ENCODE results near the gene SLC46A1. TPM values are rescaled to one million over a fixed set of nuclear protein-coding genes. Genes with fewer than 3 reads are reported as not detected.
A peak's percentile ranks its signal among the peaks of the same experiment; 100 is the strongest.

Gene SLC46A1
- total and polyA plus RNA-seq, 2 of the 13 experiments (the other 11 are each of a cell fraction or from before 2014, with no cell fraction given): 19.6 to 22.6 TPM

- no peak for TF ChIP-seq ZNF770 (CRISPR knock-in tag; IDR thresholded peaks at IDR 0.05)
- TF ChIP-seq ARNTL (CRISPR knock-in tag; IDR thresholded peaks at IDR 0.05): 0 out of 2 replicates have a peak, but pooled peaks have one; percentile 17
- 0 out of 2 replicates have a peak, but pooled peaks have one; percentile 10 for TF ChIP-seq HDAC2 (CRISPR knock-in tag; IDR thresholded peaks at IDR 0.05)
- TF ChIP-seq BORCS8-MEF2B (CRISPR knock-in tag; IDR thresholded peaks at IDR 0.05): peak; percentile 82
- TF ChIP-seq CREBL2 (CRISPR knock-in tag; IDR thresholded peaks at IDR 0.05; ENCODE audit: borderline replicate concordance): no peak
- TF ChIP-seq KLF12 (CRISPR knock-in tag; IDR thresholded peaks at IDR 0.05; ENCODE audit: borderline replicate concordance): no peak; the same call in 1 of the 2 replicates
- peak; percentile 56 for TF ChIP-seq SP4 (CRISPR knock-in tag; IDR thresholded peaks at IDR 0.05)
- no peak for TF ChIP-seq ZNF256 (CRISPR knock-in tag; conservative IDR thresholded peaks at IDR 0.05)
- no peak for TF ChIP-seq ZNF276 (CRISPR knock-in tag; IDR thresholded peaks at IDR 0.05; ENCODE audit: low read depth)
- TF ChIP-seq MAZ (IDR thresholded peaks at IDR 0.05; ENCODE audit: borderline replicate concordance, low read depth, low read length): no peak
- peak; percentile 42; the same call in 1 of the 2 replicates for TF ChIP-seq MAZ (CRISPR knock-in tag; IDR thresholded peaks at IDR 0.05; ENCODE audit: low read depth)
- TF ChIP-seq HES4 (CRISPR knock-in tag; IDR thresholded peaks at IDR 0.05; ENCODE audit: borderline replicate concordance): peak; percentile 47; the same call in 1 of the 2 replicates
- 0 out of 2 replicates have a peak, but pooled peaks have one; percentile 72 for TF ChIP-seq ZNF678 (CRISPR knock-in tag; IDR thresholded peaks at IDR 0.05)
- TF ChIP-seq ZNF543 (CRISPR knock-in tag; IDR thresholded peaks at IDR 0.05): 0 out of 2 replicates have a peak, but pooled peaks have one; percentile 55
- peak; percentile 88 for TF ChIP-seq PHF8 (CRISPR knock-in tag; IDR thresholded peaks at IDR 0.05)
- TF ChIP-seq ZNF160 (CRISPR knock-in tag; IDR thresholded peaks at IDR 0.05): 0 out of 2 replicates have a peak, but pooled peaks have one; percentile 50
Measured at GRCh38 chr17:28405632-28406472, at the start of gene SLC46A1 (continued).
